A549 (cell line): ENCODE results near the gene CMBL. TPM values are rescaled to one million over a fixed set of nuclear protein-coding genes. Genes with fewer than 3 reads are reported as not detected.

Experiments used
- ATAC-seq, 2 experiments: fragments of 200-7000 bp in 1 of 2; fragments of >200 bp in 1 of 2; cut with Nextera tagmentation in 1 of 2; cut with Tn5 transposase in 1 of 2; 3 replicates each; pipeline versions ENCODE4 v1.8.0 to v1.9.1; 2018 to 2020; ENCODE audit warnings: mild to moderate bottlenecking in 1 of 2, moderate library complexity in 1 of 2
- CTCF ChIA-PET: fragments of 300-600 bp; sonication (Branson Sonifier 250); formaldehyde crosslinking; extraction: SDS; loops from one replicate; lab custom pipeline; 2021; ENCODE audit warnings: antibody characterized with exemption, inconsistent platforms; lab: Yijun Ruan, JAX
- POLR2A ChIA-PET: fragments of 350-600 bp; formaldehyde crosslinking; extraction: SDS; loops from one replicate; lab custom pipeline; 2021; ENCODE audit warnings: antibody characterized with exemption, inconsistent platforms; lab: Yijun Ruan, JAX
- DNase-seq, 2 experiments: peaks; one replicate each; pipeline versions ENCODE4 v3.0.0 to v3.0.0-alpha.2; 2011 to 2016; ENCODE audit warnings: low read depth in 1 of 2, low spot score in 1 of 2
- FAIRE-seq: peaks from 2 replicates; lab custom pipeline; 2011; peaks lifted over from hg19 to GRCh38; lab: Jason Lieb, UNC
- H3K27ac ChIP-seq, 2 experiments: fragments of >200 bp; sonication (Bioruptor Twin); formaldehyde crosslinking; 3 replicates each; pipeline ENCODE4 v1.5.1; 2016 to 2017
- H3K4me1 ChIP-seq: fragments of >200 bp; sonication (Bioruptor Twin); formaldehyde crosslinking; 3 replicates; pipeline ENCODE4 v1.6.1; 2016
- H3K4me2 ChIP-seq: fragments of >200 bp; sonication (Bioruptor Twin); formaldehyde crosslinking; 3 replicates; pipeline ENCODE4 v1.6.1; 2016
- H3K4me3 ChIP-seq: fragments of >200 bp; sonication (Bioruptor Twin); formaldehyde crosslinking; 3 replicates; pipeline ENCODE4 v1.5.1; 2016
- H3K9me3 ChIP-seq: fragments of >200 bp; sonication (Bioruptor Twin); formaldehyde crosslinking; 3 replicates; pipeline ENCODE4 v1.6.1; 2016
- BHLHE40 ChIP-seq: IDR thresholded peaks from 2 replicates; pipeline ENCODE4 v1.6.1; 2012; ENCODE audit warnings: low read depth, low read length, inconsistent platforms
- CBX2 ChIP-seq: fragments of 200-600 bp; sonication (generic); IDR thresholded peaks from 2 replicates; pipeline ENCODE4 v1.6.1; 2016; ENCODE audit warnings: low read depth, mild to moderate bottlenecking, borderline replicate concordance
- CBX8 ChIP-seq: fragments of 200-600 bp; sonication (generic); IDR thresholded peaks from 2 replicates; pipeline ENCODE4 v1.6.1; 2016
- CHD2 ChIP-seq: fragments of 150-350 bp; IDR thresholded peaks from 2 replicates; pipeline ENCODE4 v1.6.1; 2014; ENCODE audit warnings: low read length; ENCODE audit not compliant: partially characterized antibody
- CHD4 ChIP-seq: fragments of 200-600 bp; sonication (generic); IDR thresholded peaks from 2 replicates; pipeline ENCODE4 v1.6.1; 2016; ENCODE audit warnings: antibody characterized with exemption, mild to moderate bottlenecking, borderline replicate concordance
- EHF ChIP-seq: fragments of 250-450 bp; sonication (Bioruptor Pico); IDR thresholded peaks from 2 replicates; pipeline ENCODE4 v1.5.0; 2020; ENCODE audit warnings: mild to moderate bottlenecking
- ESRRA ChIP-seq: fragments of 150-350 bp; IDR thresholded peaks from 2 replicates; pipeline ENCODE4 v1.6.1; 2014; ENCODE audit warnings: mild to moderate bottlenecking, low read length, borderline replicate concordance
- FOSB ChIP-seq: fragments of 250-450 bp; sonication (Bioruptor Pico); IDR thresholded peaks from 2 replicates; pipeline ENCODE4 v1.5.0; 2020; ENCODE audit warnings: mild to moderate bottlenecking, moderate library complexity
- HOXB13 ChIP-seq: fragments of 250-450 bp; sonication (Bioruptor Pico); IDR thresholded peaks from 2 replicates; pipeline ENCODE4 v1.5.0; 2020; ENCODE audit warnings: low read depth, mild to moderate bottlenecking, moderate library complexity
- HOXB5 ChIP-seq: fragments of 250-450 bp; sonication (Bioruptor Pico); IDR thresholded peaks from 2 replicates; pipeline ENCODE4 v1.5.0; 2020; ENCODE audit warnings: mild to moderate bottlenecking, moderate library complexity
- JUN ChIP-seq, 2 experiments: fragments of >200 bp; sonication (Bioruptor Twin); formaldehyde crosslinking; IDR thresholded peaks; 2 replicates in 1 of 2; 3 replicates in 1 of 2; pipeline ENCODE4 v1.6.1; 2016 to 2017
- JUNB ChIP-seq: fragments of >200 bp; sonication (Bioruptor Twin); formaldehyde crosslinking; IDR thresholded peaks from 2 replicates; pipeline ENCODE4 v1.6.1; 2016
- MAFK ChIP-seq: fragments of 450-650 bp; IDR thresholded peaks from 2 replicates; pipeline ENCODE4 v1.6.1; 2014; ENCODE audit not compliant: partially characterized antibody
- NPAS2 ChIP-seq: fragments of 250-450 bp; sonication (Bioruptor Pico); IDR thresholded peaks from 2 replicates; pipeline ENCODE4 v1.8.0; 2022; ENCODE audit warnings: mild to moderate bottlenecking, moderate library complexity, borderline replicate concordance
- POLR2AphosphoS2 ChIP-seq: conservative IDR thresholded peaks from 2 replicates; pipeline ENCODE4 v1.6.1; 2012; ENCODE audit warnings: low read length, improper control_type of control experiment, inconsistent platforms
- RARB ChIP-seq: fragments of 250-450 bp; sonication (Bioruptor Pico); IDR thresholded peaks from 2 replicates; pipeline ENCODE4 v1.8.0; 2021; ENCODE audit warnings: mild to moderate bottlenecking, moderate library complexity
- RCOR1 ChIP-seq: fragments of 150-350 bp; IDR thresholded peaks from 2 replicates; pipeline ENCODE4 v1.6.1; 2014; ENCODE audit warnings: antibody characterized with exemption, low read length, low read depth
- RFX5 ChIP-seq: fragments of 450-650 bp; IDR thresholded peaks from 2 replicates; pipeline ENCODE4 v1.7.1; 2014; ENCODE audit warnings: antibody characterized with exemption, mild to moderate bottlenecking, moderate library complexity
- RNF2 ChIP-seq: fragments of 200-600 bp; sonication (generic); IDR thresholded peaks from 2 replicates; pipeline ENCODE4 v1.6.1; 2016; ENCODE audit warnings: low read depth, mild to moderate bottlenecking, antibody characterized with exemption, moderate library complexity, borderline replicate concordance
- SREBF2 ChIP-seq: fragments of 450-650 bp; IDR thresholded peaks from 2 replicates; pipeline ENCODE4 v1.6.1; 2014; ENCODE audit warnings: mild to moderate bottlenecking, moderate library complexity
- ZC3H11A ChIP-seq: fragments of 450-650 bp; IDR thresholded peaks from 2 replicates; pipeline ENCODE4 v1.6.1; 2014; ENCODE audit warnings: antibody characterized with exemption, mild to moderate bottlenecking
- ZFP36 ChIP-seq: fragments of 450-650 bp; IDR thresholded peaks from 2 replicates; pipeline ENCODE4 v1.6.1; 2014; ENCODE audit warnings: borderline replicate concordance; ENCODE audit not compliant: partially characterized antibody
- ZSCAN20 ChIP-seq: fragments of 250-450 bp; sonication (Bioruptor Pico); IDR thresholded peaks from 2 replicates; pipeline ENCODE4 v1.8.0; 2022; ENCODE audit warnings: mild to moderate bottlenecking, moderate library complexity
- WGBS: methylation state at CpG from one replicate; pipeline ENCODE4 v1.1.6; 2017; ENCODE audit errors: missing lambda C conversion rate; 5-methylcytosine and 5-hydroxymethylcytosine counted together
- polyA plus RNA-seq, 4 experiments: library from polyadenylated mRNA; depleted of rRNA in 3 of 4; stranded (reverse); fragments of >200 nt; fragmentation: RNase III in 1 of 4; extraction: RNeasy Plus Mini Kit Qiagen cat#74134 plus additional on column Dnase treatment in 1 of 4; gene quantifications; 2 replicates in 3 of 4; 3 replicates in 1 of 4; pipeline ENCODE4 v1.2.3, GENCODE V29; 2011 to 2017
- TF ChIP-seq, protein P1 (sequence below): fragments of 250-450 bp; sonication (Bioruptor Pico); IDR thresholded peaks from 2 replicates; pipeline ENCODE4 v1.5.0; 2020; ENCODE audit warnings: low read depth, mild to moderate bottlenecking, moderate library complexity
- TF ChIP-seq, protein P2 (sequence below): IDR thresholded peaks from 2 replicates; pipeline ENCODE4 v1.6.1; 2012
- TF ChIP-seq, protein P3 (sequence below): fragments of 450-650 bp; IDR thresholded peaks from 2 replicates; pipeline ENCODE4 v1.6.1; 2014; ENCODE audit warnings: antibody characterized with exemption
- TF ChIP-seq, protein P4 (sequence below): IDR thresholded peaks from 2 replicates; pipeline ENCODE4 v1.6.1; 2012; ENCODE audit warnings: low read depth, borderline replicate concordance
- TF ChIP-seq, protein P5 (sequence below): IDR thresholded peaks from 2 replicates; pipeline ENCODE4 v1.6.1; 2012
- TF ChIP-seq, protein P6 (sequence below): fragments of >200 bp; sonication (Bioruptor Twin); formaldehyde crosslinking; IDR thresholded peaks from 2 replicates; pipeline ENCODE4 v1.6.1; 2016
- TF ChIP-seq, protein P7 (sequence below): fragments of 200-600 bp; sonication (generic); IDR thresholded peaks from 2 replicates; pipeline ENCODE4 v1.6.1; 2016; ENCODE audit warnings: antibody characterized with exemption, mild to moderate bottlenecking, moderate library complexity

CMBL gene
- polyA plus RNA-seq, 2 of the 4 experiments (the other 2 are of a cell fraction) = 23.5 to 32.6 TPM

DNA sequence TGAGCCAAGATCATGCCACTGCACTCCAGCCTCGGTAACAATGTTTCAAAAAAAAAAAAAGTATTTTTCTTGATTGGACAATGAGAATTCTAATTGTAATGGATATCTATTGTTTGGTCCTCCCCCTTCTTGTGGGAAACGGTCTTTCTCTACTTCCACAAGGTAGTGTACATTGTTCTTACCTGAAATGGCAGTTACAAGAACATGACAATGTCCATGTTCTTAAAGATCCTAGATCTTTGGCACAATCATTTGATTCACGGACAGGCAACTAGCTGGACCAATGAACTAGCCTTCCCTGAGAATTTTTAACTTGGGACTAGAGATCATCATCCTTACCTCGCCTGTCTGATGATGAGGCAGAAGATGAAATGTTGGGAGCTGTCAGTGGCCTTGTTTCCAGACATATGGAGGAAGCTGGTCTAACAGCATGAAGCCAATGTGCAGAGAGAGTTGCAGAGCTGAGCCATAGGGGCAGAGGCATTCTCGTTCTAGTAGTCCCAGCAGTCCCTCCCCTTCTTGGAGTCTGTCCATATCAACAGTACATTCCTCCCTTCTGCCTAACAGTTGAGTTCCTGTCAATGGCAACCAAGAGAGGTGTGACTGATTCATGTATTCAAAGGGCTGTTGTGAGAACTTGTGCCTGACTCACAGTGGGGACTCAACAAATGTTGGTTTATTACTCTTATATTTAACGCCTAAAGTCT is 43.6 kb upstream of the CMBL start:
- CTCF ChIA-PET = interaction anchor here (0.6 to 0.8 kb wide), 2 partner anchors 45 to 128 kb away, joined by 3 to 4 read pairs; no protein-coding TSS in a partner anchor
- Histone ChIP-seq H3K9me3 (no peaks in the 10 kb centered on the region), H3K4me1 (peaks cover 11% of the 10 kb centered on the region; the same call in 2 of the 3 replicates), H3K27ac (no peak overlapping the region), H3K4me2 (no peak overlapping the region), H3K4me3 (no peak overlapping the region)
- 83% methylated on average over 6 of the region's 6 CpGs for WGBS
- FAIRE-seq (no peak), ATAC-seq (no peak), DNase-seq (no peak)
- TF ChIP-seq NPAS2 (CRISPR knock-in tag) = no peak
- TF ChIP-seq RFX5 = no peak
- TF ChIP-seq HOXB5 (CRISPR knock-in tag) = no peak
- TF ChIP-seq JUNB = no peak
- no peak for TF ChIP-seq SREBF2
- TF ChIP-seq, protein P1, sequence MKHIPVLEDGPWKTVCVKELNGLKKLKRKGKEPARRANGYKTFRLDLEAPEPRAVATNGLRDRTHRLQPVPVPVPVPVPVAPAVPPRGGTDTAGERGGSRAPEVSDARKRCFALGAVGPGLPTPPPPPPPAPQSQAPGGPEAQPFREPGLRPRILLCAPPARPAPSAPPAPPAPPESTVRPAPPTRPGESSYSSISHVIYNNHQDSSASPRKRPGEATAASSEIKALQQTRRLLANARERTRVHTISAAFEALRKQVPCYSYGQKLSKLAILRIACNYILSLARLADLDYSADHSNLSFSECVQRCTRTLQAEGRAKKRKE = no peak
- TF ChIP-seq, protein P2, sequence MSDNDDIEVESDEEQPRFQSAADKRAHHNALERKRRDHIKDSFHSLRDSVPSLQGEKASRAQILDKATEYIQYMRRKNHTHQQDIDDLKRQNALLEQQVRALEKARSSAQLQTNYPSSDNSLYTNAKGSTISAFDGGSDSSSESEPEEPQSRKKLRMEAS = no peak
- TF ChIP-seq CHD4 = no peak
- no peak for TF ChIP-seq RNF2
- TF ChIP-seq, protein P3, sequence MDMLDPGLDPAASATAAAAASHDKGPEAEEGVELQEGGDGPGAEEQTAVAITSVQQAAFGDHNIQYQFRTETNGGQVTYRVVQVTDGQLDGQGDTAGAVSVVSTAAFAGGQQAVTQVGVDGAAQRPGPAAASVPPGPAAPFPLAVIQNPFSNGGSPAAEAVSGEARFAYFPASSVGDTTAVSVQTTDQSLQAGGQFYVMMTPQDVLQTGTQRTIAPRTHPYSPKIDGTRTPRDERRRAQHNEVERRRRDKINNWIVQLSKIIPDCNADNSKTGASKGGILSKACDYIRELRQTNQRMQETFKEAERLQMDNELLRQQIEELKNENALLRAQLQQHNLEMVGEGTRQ = no peak
- no peak for TF ChIP-seq CBX8
- no peak for TF ChIP-seq FOSB
- TF ChIP-seq POLR2AphosphoS2 = no peak
- no peak for TF ChIP-seq BHLHE40
- no peak for TF ChIP-seq RARB (CRISPR knock-in tag)
- TF ChIP-seq JUN (IDR thresholded peaks at IDR 0.05) = no peak
- TF ChIP-seq RCOR1 = no peak
- POLR2A ChIA-PET = no interaction called here

DNA sequence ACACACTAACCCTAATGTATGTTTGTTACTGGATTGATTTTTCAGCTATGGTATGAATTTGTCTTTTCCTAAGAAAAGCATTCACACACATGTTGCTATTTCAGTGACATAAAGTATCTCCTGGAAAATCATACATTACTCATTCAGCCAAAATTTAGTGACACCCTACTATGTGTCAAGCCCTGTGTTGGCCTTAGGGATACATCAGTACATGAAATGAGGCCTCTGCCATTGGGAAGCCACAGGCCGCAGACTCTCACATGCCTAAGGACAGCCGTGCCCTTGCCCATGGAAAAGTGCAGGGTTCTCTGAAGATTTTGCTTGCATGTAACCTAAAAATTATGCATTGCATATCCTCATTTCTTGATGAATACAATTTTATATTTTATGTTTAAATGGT is 40.6 kb upstream of the CMBL start:
- ChIA-PET CTCF (interaction anchor here (1.3 to 1.4 kb wide), 2 partner anchors 9 to 65 kb away, joined by 6 read pairs; no protein-coding TSS in a partner anchor), POLR2A (no interaction called here)
- no peak overlapping the region for H3K27ac ChIP-seq
- H3K4me3 ChIP-seq = no peak overlapping the region
- no peak for DNase-seq
- TF ChIP-seq, protein P4, sequence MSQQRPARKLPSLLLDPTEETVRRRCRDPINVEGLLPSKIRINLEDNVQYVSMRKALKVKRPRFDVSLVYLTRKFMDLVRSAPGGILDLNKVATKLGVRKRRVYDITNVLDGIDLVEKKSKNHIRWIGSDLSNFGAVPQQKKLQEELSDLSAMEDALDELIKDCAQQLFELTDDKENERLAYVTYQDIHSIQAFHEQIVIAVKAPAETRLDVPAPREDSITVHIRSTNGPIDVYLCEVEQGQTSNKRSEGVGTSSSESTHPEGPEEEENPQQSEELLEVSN = no peak
- TF ChIP-seq ZSCAN20 (CRISPR knock-in tag) = no peak
- TF ChIP-seq ZFP36 = no peak
- no peak for TF ChIP-seq ESRRA
- TF ChIP-seq MAFK = no peak
- TF ChIP-seq, protein P5, sequence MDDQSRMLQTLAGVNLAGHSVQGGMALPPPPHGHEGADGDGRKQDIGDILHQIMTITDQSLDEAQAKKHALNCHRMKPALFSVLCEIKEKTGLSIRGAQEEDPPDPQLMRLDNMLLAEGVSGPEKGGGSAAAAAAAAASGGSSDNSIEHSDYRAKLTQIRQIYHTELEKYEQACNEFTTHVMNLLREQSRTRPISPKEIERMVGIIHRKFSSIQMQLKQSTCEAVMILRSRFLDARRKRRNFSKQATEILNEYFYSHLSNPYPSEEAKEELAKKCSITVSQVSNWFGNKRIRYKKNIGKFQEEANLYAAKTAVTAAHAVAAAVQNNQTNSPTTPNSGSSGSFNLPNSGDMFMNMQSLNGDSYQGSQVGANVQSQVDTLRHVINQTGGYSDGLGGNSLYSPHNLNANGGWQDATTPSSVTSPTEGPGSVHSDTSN = no peak
- no peak for TF ChIP-seq CHD2
- TF ChIP-seq HOXB13 (CRISPR knock-in tag) = no peak
- TF ChIP-seq, protein P6, sequence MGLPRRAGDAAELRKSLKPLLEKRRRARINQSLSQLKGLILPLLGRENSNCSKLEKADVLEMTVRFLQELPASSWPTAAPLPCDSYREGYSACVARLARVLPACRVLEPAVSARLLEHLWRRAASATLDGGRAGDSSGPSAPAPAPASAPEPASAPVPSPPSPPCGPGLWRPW = no peak
- no peak for TF ChIP-seq EHF (CRISPR knock-in tag)
- no peak for TF ChIP-seq ZC3H11A
- TF ChIP-seq, protein P3 = no peak
- TF ChIP-seq POLR2AphosphoS2 = no peak
- no peak for TF ChIP-seq JUN (IDR thresholded peaks at IDR 0.05)
- no peak for TF ChIP-seq CBX8
- TF ChIP-seq CBX2 = no peak
- TF ChIP-seq, protein P7, sequence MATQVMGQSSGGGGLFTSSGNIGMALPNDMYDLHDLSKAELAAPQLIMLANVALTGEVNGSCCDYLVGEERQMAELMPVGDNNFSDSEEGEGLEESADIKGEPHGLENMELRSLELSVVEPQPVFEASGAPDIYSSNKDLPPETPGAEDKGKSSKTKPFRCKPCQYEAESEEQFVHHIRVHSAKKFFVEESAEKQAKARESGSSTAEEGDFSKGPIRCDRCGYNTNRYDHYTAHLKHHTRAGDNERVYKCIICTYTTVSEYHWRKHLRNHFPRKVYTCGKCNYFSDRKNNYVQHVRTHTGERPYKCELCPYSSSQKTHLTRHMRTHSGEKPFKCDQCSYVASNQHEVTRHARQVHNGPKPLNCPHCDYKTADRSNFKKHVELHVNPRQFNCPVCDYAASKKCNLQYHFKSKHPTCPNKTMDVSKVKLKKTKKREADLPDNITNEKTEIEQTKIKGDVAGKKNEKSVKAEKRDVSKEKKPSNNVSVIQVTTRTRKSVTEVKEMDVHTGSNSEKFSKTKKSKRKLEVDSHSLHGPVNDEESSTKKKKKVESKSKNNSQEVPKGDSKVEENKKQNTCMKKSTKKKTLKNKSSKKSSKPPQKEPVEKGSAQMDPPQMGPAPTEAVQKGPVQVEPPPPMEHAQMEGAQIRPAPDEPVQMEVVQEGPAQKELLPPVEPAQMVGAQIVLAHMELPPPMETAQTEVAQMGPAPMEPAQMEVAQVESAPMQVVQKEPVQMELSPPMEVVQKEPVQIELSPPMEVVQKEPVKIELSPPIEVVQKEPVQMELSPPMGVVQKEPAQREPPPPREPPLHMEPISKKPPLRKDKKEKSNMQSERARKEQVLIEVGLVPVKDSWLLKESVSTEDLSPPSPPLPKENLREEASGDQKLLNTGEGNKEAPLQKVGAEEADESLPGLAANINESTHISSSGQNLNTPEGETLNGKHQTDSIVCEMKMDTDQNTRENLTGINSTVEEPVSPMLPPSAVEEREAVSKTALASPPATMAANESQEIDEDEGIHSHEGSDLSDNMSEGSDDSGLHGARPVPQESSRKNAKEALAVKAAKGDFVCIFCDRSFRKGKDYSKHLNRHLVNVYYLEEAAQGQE = no peak
- peaks cover 5% of the 10 kb centered on the region; the same call in 1 of the 3 replicates for H3K4me1 ChIP-seq
- no peak for ATAC-seq
- no peaks in the 10 kb centered on the region for H3K9me3 ChIP-seq
- no peak overlapping the region for H3K4me2 ChIP-seq
- 95% methylated on average over 2 of the region's 2 CpGs for WGBS
- FAIRE-seq = no peak
